Neural progenitor cell (in vitro differentiated cells): Measurements from ENCODE around the gene FRY. TPM values are rescaled to one million over a fixed set of nuclear protein-coding genes. Genes with fewer than 3 reads are reported as not detected.
"Not testable (repeated sequence)": the region's sequence is repeated elsewhere in the genome, so short reads cannot be mapped to it uniquely, and the experiment has no call there.

Source experiments
- DNase-seq: peaks from one replicate; pipeline ENCODE4 v3.0.0-alpha.2; 2016; ENCODE audit warnings: low spot score
- H2AFZ ChIP-seq: fragments of 200-600 bp; sonication (generic); replicated peaks from 2 replicates; pipeline ENCODE4 v1.6.1; 2016; ENCODE audit warnings: antibody characterized with exemption
- H3F3A ChIP-seq: fragments of 200-600 bp; sonication (generic); 2 replicates; pipeline ENCODE4 v1.6.1; 2016; ENCODE audit warnings: antibody characterized with exemption, low read depth
- H3K27ac ChIP-seq: fragments of 200-600 bp; sonication (generic); 2 replicates; pipeline ENCODE4 v1.5.1; 2016; ENCODE audit warnings: mild to moderate bottlenecking
- H3K27me3 ChIP-seq: fragments of 200-600 bp; sonication (generic); 2 replicates; pipeline ENCODE4 v1.6.1; 2016; ENCODE audit warnings: mild to moderate bottlenecking, moderate library complexity
- H3K36me3 ChIP-seq: fragments of 200-600 bp; sonication (generic); 2 replicates; pipeline ENCODE4 v1.5.1; 2016
- H3K4me1 ChIP-seq: fragments of 200-600 bp; sonication (generic); 2 replicates; pipeline ENCODE4 v1.6.1; 2016; ENCODE audit warnings: mixed run types
- H3K4me2 ChIP-seq: fragments of 200-600 bp; sonication (generic); 2 replicates; pipeline ENCODE4 v1.6.1; 2016
- H3K4me3 ChIP-seq: fragments of 200-600 bp; sonication (generic); 2 replicates; pipeline ENCODE4 v1.5.1; 2016
- H3K79me2 ChIP-seq: fragments of 200-600 bp; sonication (generic); 2 replicates; pipeline ENCODE4 v1.6.1; 2016; ENCODE audit warnings: low read depth
- H3K9ac ChIP-seq: fragments of 200-600 bp; sonication (generic); 2 replicates; pipeline ENCODE4 v1.6.1; 2016
- H3K9me3 ChIP-seq: fragments of 200-600 bp; sonication (generic); 2 replicates; pipeline ENCODE4 v1.5.1; 2016; ENCODE audit warnings: low read depth
- H4K20me1 ChIP-seq: fragments of 200-600 bp; sonication (generic); 2 replicates; pipeline ENCODE4 v1.6.1; 2016; ENCODE audit warnings: low read depth
- H3K27ac Mint-ChIP-seq: 3 replicates; pipeline ENCODE4 v1.8.0; 2021; ENCODE audit warnings: mixed read lengths
- H3K27me3 Mint-ChIP-seq: 2 replicates; pipeline ENCODE4 v1.8.0; 2022; ENCODE audit warnings: low read depth, mild to moderate bottlenecking, inconsistent platforms, moderate library complexity, mixed read lengths; ENCODE audit not compliant: insufficient read depth
- H3K36me3 Mint-ChIP-seq: 3 replicates; pipeline ENCODE4 v1.8.0; 2021; ENCODE audit warnings: mixed read lengths
- H3K4me1 Mint-ChIP-seq: 3 replicates; pipeline ENCODE4 v1.8.0; 2021; ENCODE audit warnings: mixed read lengths
- H3K4me3 Mint-ChIP-seq: 3 replicates; pipeline ENCODE4 v1.8.0; 2021; ENCODE audit warnings: mild to moderate bottlenecking, moderate library complexity, mixed read lengths
- H3K9me3 Mint-ChIP-seq: 3 replicates; pipeline ENCODE4 v1.8.0; 2020; ENCODE audit warnings: mixed read lengths
- EZH2 ChIP-seq: fragments of 200-600 bp; sonication (generic); IDR thresholded peaks from 2 replicates; pipeline ENCODE4 v1.6.1; 2017; ENCODE audit warnings: antibody characterized with exemption, mild to moderate bottlenecking, moderate library complexity
- EZH2phosphoT487 ChIP-seq: fragments of 200-600 bp; sonication (generic); IDR thresholded peaks from 2 replicates; pipeline ENCODE4 v1.6.1; 2017; ENCODE audit warnings: antibody characterized with exemption
- total RNA-seq: library from RNA; depleted of rRNA; stranded (reverse); fragments of >200 nt; gene quantifications from 2 replicates; pipeline ENCODE4 v1.2.3, GENCODE V29; 2015; ENCODE audit warnings: low replicate concordance
- TF ChIP-seq, protein P1 (sequence below): fragments of 200-600 bp; sonication (generic); IDR thresholded peaks from 2 replicates; pipeline ENCODE4 v1.5.1; 2017; ENCODE audit warnings: antibody characterized with exemption, mild to moderate bottlenecking

The FRY gene
- total RNA-seq, 1 donor from 2014 or later: 12.6 TPM

DNA sequence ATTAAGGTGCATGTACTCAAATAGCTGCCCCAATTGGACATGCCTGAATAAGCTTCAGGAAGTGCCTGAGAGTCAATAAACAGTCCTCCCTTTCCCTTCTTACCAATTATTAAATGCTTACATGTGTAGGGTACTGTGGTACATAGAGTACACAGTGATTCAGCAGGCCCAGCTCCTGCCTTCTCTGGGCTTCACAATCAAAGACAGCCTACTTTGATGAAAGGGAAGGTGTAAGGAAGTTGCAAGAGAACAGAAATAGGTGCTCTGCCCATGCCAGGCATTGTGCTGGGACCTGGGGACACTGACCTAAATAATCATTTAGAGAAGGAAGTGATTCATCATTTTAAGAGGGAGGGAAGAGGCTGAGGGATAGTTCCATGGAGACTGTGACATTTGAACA lies 17.2 kb downstream of the FRY start:
- Mint-ChIP-seq H3K27me3 (peaks cover 4% of the 10 kb centered on the region), H3K4me1 (peaks cover 13% of the 10 kb centered on the region), H3K27ac (no peak overlapping the region), H3K36me3 (no peaks in the 10 kb centered on the region), H3K4me3 (no peak overlapping the region), H3K9me3 (no peaks in the 10 kb centered on the region)
- Histone ChIP-seq H3K79me2 (peaks cover 5% of the 10 kb centered on the region), H3K4me1 (peaks cover 21% of the 10 kb centered on the region), H3K27ac (no peak overlapping the region), H2AFZ (no peak overlapping the region), H3K27me3 (no peaks in the 10 kb centered on the region), H3K4me3 (no peak overlapping the region), H3F3A (no peaks in the 10 kb centered on the region), H3K9me3 (no peaks in the 10 kb centered on the region), H3K36me3 (no peaks in the 10 kb centered on the region), H3K9ac (no peak overlapping the region), H4K20me1 (no peaks in the 10 kb centered on the region), H3K4me2 (no peak overlapping the region)
- TF ChIP-seq, protein P1, sequence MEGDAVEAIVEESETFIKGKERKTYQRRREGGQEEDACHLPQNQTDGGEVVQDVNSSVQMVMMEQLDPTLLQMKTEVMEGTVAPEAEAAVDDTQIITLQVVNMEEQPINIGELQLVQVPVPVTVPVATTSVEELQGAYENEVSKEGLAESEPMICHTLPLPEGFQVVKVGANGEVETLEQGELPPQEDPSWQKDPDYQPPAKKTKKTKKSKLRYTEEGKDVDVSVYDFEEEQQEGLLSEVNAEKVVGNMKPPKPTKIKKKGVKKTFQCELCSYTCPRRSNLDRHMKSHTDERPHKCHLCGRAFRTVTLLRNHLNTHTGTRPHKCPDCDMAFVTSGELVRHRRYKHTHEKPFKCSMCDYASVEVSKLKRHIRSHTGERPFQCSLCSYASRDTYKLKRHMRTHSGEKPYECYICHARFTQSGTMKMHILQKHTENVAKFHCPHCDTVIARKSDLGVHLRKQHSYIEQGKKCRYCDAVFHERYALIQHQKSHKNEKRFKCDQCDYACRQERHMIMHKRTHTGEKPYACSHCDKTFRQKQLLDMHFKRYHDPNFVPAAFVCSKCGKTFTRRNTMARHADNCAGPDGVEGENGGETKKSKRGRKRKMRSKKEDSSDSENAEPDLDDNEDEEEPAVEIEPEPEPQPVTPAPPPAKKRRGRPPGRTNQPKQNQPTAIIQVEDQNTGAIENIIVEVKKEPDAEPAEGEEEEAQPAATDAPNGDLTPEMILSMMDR: no peak
- TF ChIP-seq EZH2phosphoT487 (no peak), EZH2 (no peak)
- DNase-seq: no peak

DNA sequence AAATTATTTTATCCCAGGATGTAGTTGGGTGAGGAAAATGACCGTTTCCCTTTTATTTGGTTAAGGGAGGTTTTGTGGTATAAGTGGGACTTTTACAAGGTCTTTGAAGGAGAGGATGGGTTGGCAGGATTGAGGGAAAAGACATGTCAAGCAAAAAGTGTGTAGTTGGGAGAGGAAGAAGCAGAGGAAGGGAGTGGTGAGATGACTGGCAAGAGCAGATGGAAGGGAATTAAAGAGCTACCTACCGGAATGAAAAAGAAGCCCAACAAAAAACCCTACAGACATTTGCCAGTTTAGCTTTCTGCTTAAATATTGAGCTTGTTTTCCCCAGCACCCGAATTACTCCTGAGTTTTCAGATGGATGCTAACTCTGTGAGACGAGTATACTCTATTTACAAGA lies 19.6 kb downstream of the FRY start:
- Histone ChIP-seq H3F3A (no peaks in the 10 kb centered on the region), H3K4me1 (peaks cover 18% of the 10 kb centered on the region), H4K20me1 (no peaks in the 10 kb centered on the region), H3K4me2 (no peak overlapping the region), H3K27ac (no peak overlapping the region), H3K79me2 (peaks cover 5% of the 10 kb centered on the region), H3K36me3 (no peaks in the 10 kb centered on the region), H3K27me3 (no peaks in the 10 kb centered on the region), H3K9ac (no peak overlapping the region), H2AFZ (no peak overlapping the region), H3K4me3 (no peak overlapping the region), H3K9me3 (no peaks in the 10 kb centered on the region)
- no peaks in the 10 kb centered on the region for H3K36me3 Mint-ChIP-seq
- H3K27ac Mint-ChIP-seq: no peak overlapping the region
- H3K27me3 Mint-ChIP-seq: peaks cover 8% of the 10 kb centered on the region
- TF ChIP-seq, protein P1: no peak
- no peak for TF ChIP-seq EZH2phosphoT487
- no peak for TF ChIP-seq EZH2
- DNase-seq: no peak
- no peak overlapping the region for H3K4me3 Mint-ChIP-seq
- H3K4me1 Mint-ChIP-seq: peaks cover 11% of the 10 kb centered on the region
- no peaks in the 10 kb centered on the region for H3K9me3 Mint-ChIP-seq

DNA sequence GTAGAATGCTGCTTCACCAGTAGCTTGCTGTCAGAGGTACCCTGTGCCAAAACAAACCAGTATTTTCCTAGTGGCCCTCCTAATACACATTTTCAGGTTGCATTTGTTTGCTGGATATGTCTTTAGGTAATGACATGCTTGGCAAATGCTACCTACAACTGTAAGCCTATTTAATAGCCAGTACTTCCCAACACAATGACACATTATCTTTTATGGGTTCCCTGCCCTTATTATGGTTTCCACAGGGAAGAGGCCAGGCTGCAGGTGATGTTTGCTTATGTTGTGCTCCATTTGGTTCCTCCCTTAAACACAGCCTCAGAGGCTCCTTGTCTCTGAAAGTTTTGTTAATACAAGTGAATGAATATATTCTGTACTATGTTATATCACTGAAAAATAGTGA lies 24.7 kb downstream of the FRY start:
- Histone ChIP-seq H3K79me2 (no peaks in the 10 kb centered on the region), H2AFZ (no peak overlapping the region), H3K4me1 (peaks cover 21% of the 10 kb centered on the region), H4K20me1 (no peaks in the 10 kb centered on the region), H3F3A (no peaks in the 10 kb centered on the region), H3K9me3 (no peaks in the 10 kb centered on the region), H3K4me2 (no peak overlapping the region), H3K27ac (no peak overlapping the region), H3K36me3 (no peaks in the 10 kb centered on the region), H3K9ac (no peak overlapping the region), H3K27me3 (no peaks in the 10 kb centered on the region), H3K4me3 (no peak overlapping the region)
- Mint-ChIP-seq H3K4me1 (peaks cover 10% of the 10 kb centered on the region), H3K27ac (no peak overlapping the region), H3K9me3 (no peaks in the 10 kb centered on the region), H3K4me3 (no peak overlapping the region), H3K36me3 (no peaks in the 10 kb centered on the region), H3K27me3 (peaks cover 4% of the 10 kb centered on the region)
- no peak for TF ChIP-seq EZH2phosphoT487
- TF ChIP-seq EZH2: no peak
- TF ChIP-seq, protein P1: no peak
- DNase-seq: no peak

DNA sequence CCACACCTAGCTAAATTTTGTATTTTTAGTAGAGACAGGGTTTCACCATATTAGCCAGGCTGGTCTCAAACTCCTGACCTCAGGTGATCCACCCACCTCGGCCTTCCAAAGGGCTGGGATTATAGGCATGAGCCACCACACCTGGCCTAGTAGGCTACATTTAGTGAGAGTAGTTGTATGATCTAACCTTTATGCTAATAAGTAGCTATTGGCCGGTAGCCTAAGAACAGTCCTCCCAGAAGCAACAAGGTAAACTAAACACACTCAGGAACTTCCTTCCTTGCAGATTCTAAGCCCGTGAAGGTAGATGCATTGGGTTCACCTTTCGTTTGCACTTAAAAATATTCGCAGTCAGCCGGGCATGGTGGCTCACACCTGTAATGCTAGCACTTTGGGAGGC lies 25.8 kb downstream of the FRY start:
- peaks cover 22% of the 10 kb centered on the region for H3K4me1 ChIP-seq
- not testable (repeated sequence) for H3K9me3 Mint-ChIP-seq, H3K79me2 ChIP-seq, DNase-seq, H3K9me3 ChIP-seq, H3F3A ChIP-seq, H3K27ac Mint-ChIP-seq, H3K4me2 ChIP-seq, H4K20me1 ChIP-seq, H3K36me3 ChIP-seq, H3K27me3 Mint-ChIP-seq, H3K9ac ChIP-seq, H3K4me3 ChIP-seq, H3K27me3 ChIP-seq, H2AFZ ChIP-seq, H3K4me3 Mint-ChIP-seq, H3K27ac ChIP-seq, H3K36me3 Mint-ChIP-seq
- peaks cover 10% of the 10 kb centered on the region for H3K4me1 Mint-ChIP-seq
